Jurkat, Clone E6-1 (cell line): ENCODE measurements around the gene KCTD11.
"Not testable (repeated sequence)": the region's sequence is repeated elsewhere in the genome, so short reads cannot be mapped to it uniquely, and the experiment has no call there.

Source experiments
- DNase-seq: peaks from one replicate; pipeline ENCODE4 v3.0.0-alpha.2; 2011; ENCODE audit warnings: low read depth, low spot score
- H3K4me3 ChIP-seq: 2 replicates; pipeline ENCODE4 v1.5.1; 2011; ENCODE audit warnings: mild to moderate bottlenecking, low read length, control low read depth, moderate library complexity

KCTD11 gene

GRCh38 chr17:7336240-7337175, 15.5 kb upstream of the KCTD11 start, which contains the start of gene ACAP1:
Gene ACAP1 (plus strand): TSS chr17:7336529. CDS start chr17:7336735, 206 bp downstream.
- peak; percentile 90 for DNase-seq
- peak within 1 kb of the TSS; percentile 78 for H3K4me3 ChIP-seq

GRCh38 chr17:7337600-7337999, 14.4 kb upstream of the KCTD11 start:
- H3K4me3 ChIP-seq, result peak overlapping the region; percentile 78
- not testable (repeated sequence) for DNase-seq

GRCh38 chr17:7340179-7340578, 11.8 kb upstream of the KCTD11 start:
- DNase-seq, result no peak

GRCh38 chr17:7341842-7342241, 10.1 kb upstream of the KCTD11 start:
- no peak for DNase-seq
- H3K4me3 ChIP-seq, result no peak overlapping the region

More at GRCh38 chr17:7340179-7340578, 11.8 kb upstream of the KCTD11 start:
- H3K4me3 ChIP-seq, result no peak overlapping the region

- no peak for DNase-seq
- no peak overlapping the region for H3K4me3 ChIP-seq
These were observed 8.7 kb upstream of the KCTD11 start for GRCh38 chr17:7343250-7343649.

GRCh38 chr17:7346761-7347614, 5.0 kb upstream of the KCTD11 start:
- no peak for DNase-seq
- H3K4me3 ChIP-seq, result no peak overlapping the region

GRCh38 chr17:7347630-7348477, 4.1 kb upstream of the KCTD11 start:
- H3K4me3 ChIP-seq, result no peak overlapping the region
- DNase-seq, result no peak

- no peak overlapping the region for H3K4me3 ChIP-seq
These were observed 3.3 kb upstream of the KCTD11 start for GRCh38 chr17:7348478-7349242.

GRCh38 chr17:7352503-7352889, 534 bp downstream of the KCTD11 start:
- H3K4me3 ChIP-seq, result no peak overlapping the region
- no peak for DNase-seq

More at GRCh38 chr17:7348478-7349242, 3.3 kb upstream of the KCTD11 start:
- no peak for DNase-seq

- DNase-seq, result no peak
- no peak overlapping the region for H3K4me3 ChIP-seq
These were observed 1.1 kb downstream of the KCTD11 start for GRCh38 chr17:7352910-7353635.

- no peak for DNase-seq
- H3K4me3 ChIP-seq, result no peak overlapping the region
These were observed 2.4 kb downstream of the KCTD11 start for GRCh38 chr17:7354262-7354843.

- DNase-seq, result no peak
These were observed 3.1 kb downstream of the KCTD11 start, which contains the start of gene TMEM95 for GRCh38 chr17:7355053-7355452. Gene TMEM95 (plus strand): TSS chr17:7355156. CDS start chr17:7355205, 49 bp downstream.

GRCh38 chr17:7355573-7355972, 3.6 kb downstream of the KCTD11 start:
- H3K4me3 ChIP-seq, result no peak overlapping the region
- no peak for DNase-seq

More at GRCh38 chr17:7355053-7355452, 3.1 kb downstream of the KCTD11 start, which contains the start of gene TMEM95:
- H3K4me3 ChIP-seq, result no peak within 1 kb of the TSS

- H3K4me3 ChIP-seq, result no peak overlapping the region
- peak; percentile 75 for DNase-seq
These were observed 4.1 kb downstream of the KCTD11 start for GRCh38 chr17:7356072-7356549.

- no peak for DNase-seq
- H3K4me3 ChIP-seq, result no peak overlapping the region
These were observed 4.8 kb downstream of the KCTD11 start for GRCh38 chr17:7356756-7357155.

GRCh38 chr17:7357381-7357780, 5.4 kb downstream of the KCTD11 start:
- no peak for DNase-seq
- no peak overlapping the region for H3K4me3 ChIP-seq

- no peak for DNase-seq
- H3K4me3 ChIP-seq, result no peak overlapping the region
These were observed 9.9 kb downstream of the KCTD11 start for GRCh38 chr17:7361906-7362305.
